ENCODE measurements around the gene BIN2. TPM values are rescaled to one million over a fixed set of nuclear protein-coding genes. Genes with fewer than 3 reads are reported as not detected.

The BIN2 gene
- total and polyA plus RNA-seq, 2 of the 13 experiments (the other 11 are each of a cell fraction or from before 2014, with no cell fraction given) = not detected

DNA sequence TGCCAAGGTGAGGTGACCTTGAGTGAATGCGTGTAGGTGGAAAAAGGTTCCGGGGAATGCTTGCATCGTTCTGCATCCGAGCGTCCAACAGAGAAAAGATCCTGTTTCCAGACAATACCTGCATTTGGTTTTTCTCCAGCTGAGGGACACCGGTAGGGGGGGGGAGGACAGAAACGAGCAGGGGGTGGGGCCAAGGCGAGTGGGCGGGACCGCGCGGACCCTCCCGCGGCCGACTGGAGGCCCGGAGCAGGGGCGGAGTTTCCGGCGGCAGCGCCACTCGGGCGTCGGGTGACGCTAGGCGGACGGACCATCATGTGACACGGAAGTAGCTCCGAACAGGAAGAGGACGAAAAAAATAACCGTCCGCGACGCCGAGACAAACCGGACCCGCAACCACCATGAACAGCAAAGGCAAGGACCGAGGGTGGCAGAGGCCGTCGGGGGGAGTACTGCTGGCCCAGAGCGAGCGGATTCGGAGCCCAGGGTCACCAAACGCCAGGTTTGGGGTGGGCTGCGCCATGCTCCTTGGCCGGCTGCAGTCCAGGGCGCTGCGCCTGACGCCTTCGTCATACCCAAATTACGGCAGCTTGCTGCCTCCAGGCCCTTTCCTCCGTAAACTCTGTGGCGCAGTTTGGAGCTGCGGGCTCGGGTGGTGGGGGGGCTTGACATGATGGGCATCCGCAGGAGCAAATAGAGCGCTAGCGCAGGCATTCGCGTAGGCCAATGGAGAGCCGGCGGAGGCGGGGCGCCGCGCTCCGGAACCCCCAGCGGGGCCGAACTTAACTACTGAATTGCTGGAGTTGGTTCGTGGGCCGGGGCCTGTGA, 85.3 kb downstream of the BIN2 start, which contains the start of gene DAZAP2 (continued):
- TF ChIP-seq TBX3 (IDR thresholded peaks at IDR 0.05; ENCODE audit: borderline replicate concordance) (0 out of 2 replicates have a peak, but pooled peaks have one; percentile 7), POLR2AphosphoS5 (IDR thresholded peaks at IDR 0.05; ENCODE audit: low read depth, low read length) (peak; percentile 61), SMARCE1 (IDR thresholded peaks at IDR 0.05; ENCODE audit: borderline replicate concordance) (no peak), ZNF121 (CRISPR knock-in tag; IDR thresholded peaks at IDR 0.05) (no peak), RXRA (CRISPR knock-in tag; IDR thresholded peaks at IDR 0.05) (peak; percentile 49), HDAC6 (IDR thresholded peaks at IDR 0.05; ENCODE audit: low read depth, low read length) (no peak), ZSCAN20 (CRISPR knock-in tag; IDR thresholded peaks at IDR 0.05; ENCODE audit: borderline replicate concordance) (peak; percentile 85; the same call in 1 of the 2 replicates), ZNF790 (CRISPR knock-in tag; IDR thresholded peaks at IDR 0.05; ENCODE audit: borderline replicate concordance) (no peak), SATB2 (CRISPR knock-in tag; IDR thresholded peaks at IDR 0.05) (0 out of 2 replicates have a peak, but pooled peaks have one; percentile 50), PHF8 (CRISPR knock-in tag; IDR thresholded peaks at IDR 0.05) (peak; percentile 88), STAG1 (CRISPR knock-in tag; IDR thresholded peaks at IDR 0.05) (peak; percentile 18), RARA (CRISPR knock-in tag; IDR thresholded peaks at IDR 0.05) (peak; percentile 37), ZBTB7A (CRISPR knock-in tag; IDR thresholded peaks at IDR 0.05) (no peak), GZF1 (CRISPR knock-in tag; IDR thresholded peaks at IDR 0.05) (no peak), ZNF160 (CRISPR knock-in tag; IDR thresholded peaks at IDR 0.05) (peak; percentile 35; the same call in 1 of the 2 replicates), NCOR1 (IDR thresholded peaks at IDR 0.05; ENCODE audit: borderline replicate concordance, low read length) (peak; percentile 37; the same call in 1 of the 2 replicates)
- TF ChIP-seq, protein P1, sequence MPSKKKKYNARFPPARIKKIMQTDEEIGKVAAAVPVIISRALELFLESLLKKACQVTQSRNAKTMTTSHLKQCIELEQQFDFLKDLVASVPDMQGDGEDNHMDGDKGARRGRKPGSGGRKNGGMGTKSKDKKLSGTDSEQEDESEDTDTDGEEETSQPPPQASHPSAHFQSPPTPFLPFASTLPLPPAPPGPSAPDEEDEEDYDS (CRISPR knock-in tag; IDR thresholded peaks at IDR 0.05) = peak; percentile 52; the same call in 1 of the 2 replicates
- TF ChIP-seq, protein P2, sequence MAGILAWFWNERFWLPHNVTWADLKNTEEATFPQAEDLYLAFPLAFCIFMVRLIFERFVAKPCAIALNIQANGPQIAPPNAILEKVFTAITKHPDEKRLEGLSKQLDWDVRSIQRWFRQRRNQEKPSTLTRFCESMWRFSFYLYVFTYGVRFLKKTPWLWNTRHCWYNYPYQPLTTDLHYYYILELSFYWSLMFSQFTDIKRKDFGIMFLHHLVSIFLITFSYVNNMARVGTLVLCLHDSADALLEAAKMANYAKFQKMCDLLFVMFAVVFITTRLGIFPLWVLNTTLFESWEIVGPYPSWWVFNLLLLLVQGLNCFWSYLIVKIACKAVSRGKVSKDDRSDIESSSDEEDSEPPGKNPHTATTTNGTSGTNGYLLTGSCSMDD (CRISPR knock-in tag; IDR thresholded peaks at IDR 0.05) = 0 out of 2 replicates have a peak, but pooled peaks have one; percentile 22
- TF ChIP-seq, protein P3, sequence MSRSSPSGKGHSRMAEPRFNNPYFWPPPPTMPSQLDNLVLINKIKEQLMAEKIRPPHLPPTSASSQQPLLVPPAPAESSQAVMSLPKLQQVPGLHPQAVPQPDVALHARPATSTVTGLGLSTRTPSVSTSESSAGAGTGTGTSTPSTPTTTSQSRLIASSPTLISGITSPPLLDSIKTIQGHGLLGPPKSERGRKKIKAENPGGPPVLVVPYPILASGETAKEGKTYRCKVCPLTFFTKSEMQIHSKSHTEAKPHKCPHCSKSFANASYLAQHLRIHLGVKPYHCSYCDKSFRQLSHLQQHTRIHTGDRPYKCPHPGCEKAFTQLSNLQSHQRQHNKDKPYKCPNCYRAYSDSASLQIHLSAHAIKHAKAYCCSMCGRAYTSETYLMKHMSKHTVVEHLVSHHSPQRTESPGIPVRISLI (CRISPR knock-in tag; IDR thresholded peaks at IDR 0.05; ENCODE audit: borderline replicate concordance) = peak; percentile 68; the same call in 1 of the 2 replicates
- TF ChIP-seq, protein P4, sequence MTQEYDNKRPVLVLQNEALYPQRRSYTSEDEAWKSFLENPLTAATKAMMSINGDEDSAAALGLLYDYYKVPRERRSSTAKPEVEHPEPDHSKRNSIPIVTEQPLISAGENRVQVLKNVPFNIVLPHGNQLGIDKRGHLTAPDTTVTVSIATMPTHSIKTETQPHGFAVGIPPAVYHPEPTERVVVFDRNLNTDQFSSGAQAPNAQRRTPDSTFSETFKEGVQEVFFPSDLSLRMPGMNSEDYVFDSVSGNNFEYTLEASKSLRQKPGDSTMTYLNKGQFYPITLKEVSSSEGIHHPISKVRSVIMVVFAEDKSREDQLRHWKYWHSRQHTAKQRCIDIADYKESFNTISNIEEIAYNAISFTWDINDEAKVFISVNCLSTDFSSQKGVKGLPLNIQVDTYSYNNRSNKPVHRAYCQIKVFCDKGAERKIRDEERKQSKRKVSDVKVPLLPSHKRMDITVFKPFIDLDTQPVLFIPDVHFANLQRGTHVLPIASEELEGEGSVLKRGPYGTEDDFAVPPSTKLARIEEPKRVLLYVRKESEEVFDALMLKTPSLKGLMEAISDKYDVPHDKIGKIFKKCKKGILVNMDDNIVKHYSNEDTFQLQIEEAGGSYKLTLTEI (CRISPR knock-in tag; conservative IDR thresholded peaks at IDR 0.05) = no peak
- TF ChIP-seq, protein P5, sequence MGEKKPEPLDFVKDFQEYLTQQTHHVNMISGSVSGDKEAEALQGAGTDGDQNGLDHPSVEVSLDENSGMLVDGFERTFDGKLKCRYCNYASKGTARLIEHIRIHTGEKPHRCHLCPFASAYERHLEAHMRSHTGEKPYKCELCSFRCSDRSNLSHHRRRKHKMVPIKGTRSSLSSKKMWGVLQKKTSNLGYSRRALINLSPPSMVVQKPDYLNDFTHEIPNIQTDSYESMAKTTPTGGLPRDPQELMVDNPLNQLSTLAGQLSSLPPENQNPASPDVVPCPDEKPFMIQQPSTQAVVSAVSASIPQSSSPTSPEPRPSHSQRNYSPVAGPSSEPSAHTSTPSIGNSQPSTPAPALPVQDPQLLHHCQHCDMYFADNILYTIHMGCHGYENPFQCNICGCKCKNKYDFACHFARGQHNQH (CRISPR knock-in tag; IDR thresholded peaks at IDR 0.05) = no peak; the same call in 1 of the 2 replicates

Measured in HepG2 (cell line).